ENCODE measurements around the gene FNBP1L.

Gene FNBP1L

GRCh38 chr1:93433407-93433961 lies 14.4 kb upstream of the FNBP1L start:
- Histone ChIP-seq H3K36me3 (ENCODE audit: control insufficient read depth in 2 of 2, insufficient read depth in 2 of 2, low read length in 2 of 2) (no peaks in the 10 kb centered on the region), H3K9me3 (ENCODE audit: control insufficient read depth in 2 of 2, low read length in 2 of 2) (no peaks in the 10 kb centered on the region), H3K27me3 (ENCODE audit: control insufficient read depth in 1 of 2, insufficient read depth in 2 of 2, low read length in 2 of 2) (peaks cover 0 to 6% of the 10 kb centered on the region in 2 donors), H3K4me3 (ENCODE audit: low read length in 2 of 2) (no peak overlapping the region), H3K27ac (ENCODE audit: low read length) (no peak overlapping the region), H3K4me1 (ENCODE audit: control insufficient read depth, insufficient read depth, low read length) (no peaks in the 10 kb centered on the region), H3K9ac (ENCODE audit: low read length in 2 of 2) (no peak overlapping the region)

- Histone ChIP-seq H3K27me3 (ENCODE audit: control insufficient read depth in 1 of 2, insufficient read depth in 2 of 2, low read length in 2 of 2) (peaks cover 0 to 6% of the 10 kb centered on the region in 2 donors), H3K4me1 (ENCODE audit: control insufficient read depth, insufficient read depth, low read length) (no peaks in the 10 kb centered on the region), H3K9ac (ENCODE audit: low read length in 2 of 2) (no peak overlapping the region), H3K36me3 (ENCODE audit: control insufficient read depth in 2 of 2, insufficient read depth in 2 of 2, low read length in 2 of 2) (no peaks in the 10 kb centered on the region), H3K27ac (ENCODE audit: low read length) (no peak overlapping the region), H3K9me3 (ENCODE audit: control insufficient read depth in 2 of 2, low read length in 2 of 2) (no peaks in the 10 kb centered on the region), H3K4me3 (ENCODE audit: low read length in 2 of 2) (no peak overlapping the region)
Measured at GRCh38 chr1:93434088-93434487, 13.8 kb upstream of the FNBP1L start.

- H3K9ac ChIP-seq (ENCODE audit: low read length in 2 of 2), result no peak overlapping the region
- no peak overlapping the region for H3K27ac ChIP-seq (ENCODE audit: low read length)
- no peaks in the 10 kb centered on the region for H3K36me3 ChIP-seq (ENCODE audit: control insufficient read depth in 2 of 2, insufficient read depth in 2 of 2, low read length in 2 of 2)
- H3K4me3 ChIP-seq (ENCODE audit: low read length in 2 of 2), result no peak overlapping the region
- H3K27me3 ChIP-seq (ENCODE audit: control insufficient read depth in 1 of 2, insufficient read depth in 2 of 2, low read length in 2 of 2), result peaks cover 0 to 6% of the 10 kb centered on the region in 2 donors
- no peaks in the 10 kb centered on the region for H3K9me3 ChIP-seq (ENCODE audit: control insufficient read depth in 2 of 2, low read length in 2 of 2)
- H3K4me1 ChIP-seq (ENCODE audit: control insufficient read depth, insufficient read depth, low read length), result no peaks in the 10 kb centered on the region
Measured at GRCh38 chr1:93434987-93435386, 12.9 kb upstream of the FNBP1L start.

- H3K9me3 ChIP-seq (ENCODE audit: control insufficient read depth in 2 of 2, low read length in 2 of 2), result no peaks in the 10 kb centered on the region
- no peak overlapping the region for H3K4me3 ChIP-seq (ENCODE audit: low read length in 2 of 2)
- H3K27ac ChIP-seq (ENCODE audit: low read length), result no peak overlapping the region
- no peaks in the 10 kb centered on the region for H3K36me3 ChIP-seq (ENCODE audit: control insufficient read depth in 2 of 2, insufficient read depth in 2 of 2, low read length in 2 of 2)
- H3K4me1 ChIP-seq (ENCODE audit: control insufficient read depth, insufficient read depth, low read length), result no peaks in the 10 kb centered on the region
- no peak overlapping the region for H3K9ac ChIP-seq (ENCODE audit: low read length in 2 of 2)
- peaks cover 0 to 6% of the 10 kb centered on the region in 2 donors for H3K27me3 ChIP-seq (ENCODE audit: control insufficient read depth in 1 of 2, insufficient read depth in 2 of 2, low read length in 2 of 2)
Measured at GRCh38 chr1:93435443-93435842, 12.5 kb upstream of the FNBP1L start.

- no peaks in the 10 kb centered on the region for H3K36me3 ChIP-seq (ENCODE audit: control insufficient read depth in 2 of 2, insufficient read depth in 2 of 2, low read length in 2 of 2)
- H3K4me3 ChIP-seq (ENCODE audit: low read length in 2 of 2), result no peak overlapping the region
- H3K27me3 ChIP-seq (ENCODE audit: control insufficient read depth in 1 of 2, insufficient read depth in 2 of 2, low read length in 2 of 2), result peaks cover 0 to 6% of the 10 kb centered on the region in 2 donors
- H3K4me1 ChIP-seq (ENCODE audit: control insufficient read depth, insufficient read depth, low read length), result no peaks in the 10 kb centered on the region
- no peak overlapping the region for H3K27ac ChIP-seq (ENCODE audit: low read length)
- H3K9me3 ChIP-seq (ENCODE audit: control insufficient read depth in 2 of 2, low read length in 2 of 2), result no peaks in the 10 kb centered on the region
- H3K9ac ChIP-seq (ENCODE audit: low read length in 2 of 2), result no peak overlapping the region
Measured at GRCh38 chr1:93436496-93436895, 11.4 kb upstream of the FNBP1L start.

GRCh38 chr1:93437976-93438605 lies 9.8 kb upstream of the FNBP1L start:
- Histone ChIP-seq H3K27me3 (ENCODE audit: control insufficient read depth in 1 of 2, insufficient read depth in 2 of 2, low read length in 2 of 2) (peaks cover 0 to 6% of the 10 kb centered on the region in 2 donors), H3K4me1 (ENCODE audit: control insufficient read depth, insufficient read depth, low read length) (no peaks in the 10 kb centered on the region), H3K9ac (ENCODE audit: low read length in 2 of 2) (no peak overlapping the region), H3K4me3 (ENCODE audit: low read length in 2 of 2) (no peak overlapping the region), H3K36me3 (ENCODE audit: control insufficient read depth in 2 of 2, insufficient read depth in 2 of 2, low read length in 2 of 2) (no peaks in the 10 kb centered on the region), H3K9me3 (ENCODE audit: control insufficient read depth in 2 of 2, low read length in 2 of 2) (no peaks in the 10 kb centered on the region), H3K27ac (ENCODE audit: low read length) (no peak overlapping the region)

- Histone ChIP-seq H3K27ac (ENCODE audit: low read length) (no peak overlapping the region), H3K4me3 (ENCODE audit: low read length in 2 of 2) (no peak overlapping the region), H3K9me3 (ENCODE audit: control insufficient read depth in 2 of 2, low read length in 2 of 2) (no peaks in the 10 kb centered on the region), H3K27me3 (ENCODE audit: control insufficient read depth in 1 of 2, insufficient read depth in 2 of 2, low read length in 2 of 2) (peaks cover 0 to 6% of the 10 kb centered on the region in 2 donors), H3K36me3 (ENCODE audit: control insufficient read depth in 2 of 2, insufficient read depth in 2 of 2, low read length in 2 of 2) (no peaks in the 10 kb centered on the region), H3K9ac (ENCODE audit: low read length in 2 of 2) (no peak overlapping the region), H3K4me1 (ENCODE audit: control insufficient read depth, insufficient read depth, low read length) (no peaks in the 10 kb centered on the region)
Measured at GRCh38 chr1:93438716-93439115, 9.2 kb upstream of the FNBP1L start.

- no peak overlapping the region for H3K4me3 ChIP-seq (ENCODE audit: low read length in 2 of 2)
- no peaks in the 10 kb centered on the region for H3K4me1 ChIP-seq (ENCODE audit: control insufficient read depth, insufficient read depth, low read length)
- no peaks in the 10 kb centered on the region for H3K9me3 ChIP-seq (ENCODE audit: control insufficient read depth in 2 of 2, low read length in 2 of 2)
- H3K9ac ChIP-seq (ENCODE audit: low read length in 2 of 2), result no peak overlapping the region
- H3K36me3 ChIP-seq (ENCODE audit: control insufficient read depth in 2 of 2, insufficient read depth in 2 of 2, low read length in 2 of 2), result no peaks in the 10 kb centered on the region
- H3K27me3 ChIP-seq (ENCODE audit: control insufficient read depth in 1 of 2, insufficient read depth in 2 of 2, low read length in 2 of 2), result no peaks in the 10 kb centered on the region
- H3K27ac ChIP-seq (ENCODE audit: low read length), result no peak overlapping the region
Measured at GRCh38 chr1:93440272-93440671, 7.6 kb upstream of the FNBP1L start.

- Histone ChIP-seq H3K4me1 (ENCODE audit: control insufficient read depth, insufficient read depth, low read length) (no peaks in the 10 kb centered on the region), H3K27ac (ENCODE audit: low read length) (no peak overlapping the region), H3K4me3 (ENCODE audit: low read length in 2 of 2) (no peak overlapping the region), H3K9ac (ENCODE audit: low read length in 2 of 2) (no peak overlapping the region), H3K27me3 (ENCODE audit: control insufficient read depth in 1 of 2, insufficient read depth in 2 of 2, low read length in 2 of 2) (no peaks in the 10 kb centered on the region), H3K9me3 (ENCODE audit: control insufficient read depth in 2 of 2, low read length in 2 of 2) (no peaks in the 10 kb centered on the region), H3K36me3 (ENCODE audit: control insufficient read depth in 2 of 2, insufficient read depth in 2 of 2, low read length in 2 of 2) (no peaks in the 10 kb centered on the region)
Measured at GRCh38 chr1:93440706-93441105, 7.2 kb upstream of the FNBP1L start.

- Histone ChIP-seq H3K36me3 (ENCODE audit: control insufficient read depth in 2 of 2, insufficient read depth in 2 of 2, low read length in 2 of 2) (no peaks in the 10 kb centered on the region), H3K27ac (ENCODE audit: low read length) (no peak overlapping the region), H3K4me1 (ENCODE audit: control insufficient read depth, insufficient read depth, low read length) (no peaks in the 10 kb centered on the region), H3K9me3 (ENCODE audit: control insufficient read depth in 2 of 2, low read length in 2 of 2) (no peaks in the 10 kb centered on the region), H3K4me3 (ENCODE audit: low read length in 2 of 2) (no peak overlapping the region), H3K27me3 (ENCODE audit: control insufficient read depth in 1 of 2, insufficient read depth in 2 of 2, low read length in 2 of 2) (no peaks in the 10 kb centered on the region), H3K9ac (ENCODE audit: low read length in 2 of 2) (no peak overlapping the region)
Measured at GRCh38 chr1:93441589-93441988, 6.3 kb upstream of the FNBP1L start.

- no peaks in the 10 kb centered on the region for H3K4me1 ChIP-seq (ENCODE audit: control insufficient read depth, insufficient read depth, low read length)
- H3K36me3 ChIP-seq (ENCODE audit: control insufficient read depth in 2 of 2, insufficient read depth in 2 of 2, low read length in 2 of 2), result no peaks in the 10 kb centered on the region
- H3K27me3 ChIP-seq (ENCODE audit: control insufficient read depth in 1 of 2, insufficient read depth in 2 of 2, low read length in 2 of 2), result no peaks in the 10 kb centered on the region
- no peak overlapping the region for H3K4me3 ChIP-seq (ENCODE audit: low read length in 2 of 2)
- no peak overlapping the region for H3K27ac ChIP-seq (ENCODE audit: low read length)
- no peak overlapping the region for H3K9ac ChIP-seq (ENCODE audit: low read length in 2 of 2)
- H3K9me3 ChIP-seq (ENCODE audit: control insufficient read depth in 2 of 2, low read length in 2 of 2), result no peaks in the 10 kb centered on the region
Measured at GRCh38 chr1:93442008-93442666, 5.8 kb upstream of the FNBP1L start.
